ENCODE results near the gene METTL13. TPM values are rescaled to one million over a fixed set of nuclear protein-coding genes. Genes with fewer than 3 reads are reported as not detected.

Gene METTL13
- total and polyA plus RNA-seq, 4 donors: 10.4 to 28.4 (median 23.8) TPM

GRCh38 chr1:171769754-171770153 lies 11.7 kb upstream of the METTL13 start:
- ATAC-seq (ENCODE audit: insufficient read depth, low FRiP score) (no peak), DNase-seq (no peak)
- Histone ChIP-seq H3K9ac (ENCODE audit: insufficient read depth in 1 of 2, low read length in 2 of 2) (no peak overlapping the region), H3K27ac (ENCODE audit: low read depth in 1 of 2, low read length in 1 of 2) (no peak overlapping the region), H3K4me1 (ENCODE audit: control insufficient read depth in 5 of 5, insufficient read depth in 5 of 5, low read length in 5 of 5) (no peaks in the 10 kb centered on the region), H3K27me3 (ENCODE audit: control insufficient read depth in 3 of 3, insufficient read depth in 3 of 3, low read length in 2 of 3) (no peaks in the 10 kb centered on the region), H3K36me3 (ENCODE audit: control insufficient read depth in 4 of 4, insufficient read depth in 4 of 4, low read length in 4 of 4) (no peaks in the 10 kb centered on the region), H3K9me3 (ENCODE audit: control insufficient read depth in 4 of 4, insufficient read depth in 3 of 4, low read length in 3 of 4) (no peaks in the 10 kb centered on the region), H3K4me3 (no peak overlapping the region)
- 87 to 96% methylated on average over 1 of the region's 1 CpG for whole genome bisulfite sequencing, 2 donors
- no peak for TF ChIP-seq CTCF (IDR thresholded peaks at IDR 0.05; ENCODE audit: control extremely low read depth, extremely low read depth)

- Histone ChIP-seq H3K9ac (ENCODE audit: insufficient read depth in 1 of 2, low read length in 2 of 2) (no peak overlapping the region), H3K9me3 (ENCODE audit: control insufficient read depth in 4 of 4, insufficient read depth in 3 of 4, low read length in 3 of 4) (no peaks in the 10 kb centered on the region), H3K36me3 (ENCODE audit: control insufficient read depth in 4 of 4, insufficient read depth in 4 of 4, low read length in 4 of 4) (no peaks in the 10 kb centered on the region), H3K4me1 (ENCODE audit: control insufficient read depth in 5 of 5, insufficient read depth in 5 of 5, low read length in 5 of 5) (no peaks in the 10 kb centered on the region), H3K4me3 (no peak overlapping the region), H3K27me3 (ENCODE audit: control insufficient read depth in 3 of 3, insufficient read depth in 3 of 3, low read length in 2 of 3) (no peaks in the 10 kb centered on the region), H3K27ac (ENCODE audit: low read depth in 1 of 2, low read length in 1 of 2) (no peak overlapping the region)
- no peak for TF ChIP-seq CTCF (IDR thresholded peaks at IDR 0.05; ENCODE audit: control extremely low read depth, extremely low read depth)
- ATAC-seq (ENCODE audit: insufficient read depth, low FRiP score) (no peak), DNase-seq (no peak)
- 86 to 90% methylated on average over 2 of the region's 2 CpGs for WGBS, 2 donors
Measured at GRCh38 chr1:171772312-171772711, 9.1 kb upstream of the METTL13 start.

- H3K4me1 ChIP-seq (ENCODE audit: control insufficient read depth in 5 of 5, insufficient read depth in 5 of 5, low read length in 5 of 5): peaks cover 3 to 13% (median 5%) of the 10 kb centered on the region in 5 donors
- H3K9me3 ChIP-seq (ENCODE audit: control insufficient read depth in 4 of 4, insufficient read depth in 3 of 4, low read length in 3 of 4): no peaks in the 10 kb centered on the region
- ATAC-seq (ENCODE audit: insufficient read depth, low FRiP score): no peak
- H3K36me3 ChIP-seq (ENCODE audit: control insufficient read depth in 4 of 4, insufficient read depth in 4 of 4, low read length in 4 of 4): peaks cover under 1 to 15% (median 11%) of the 10 kb centered on the region in 4 donors
- peak overlapping the region; percentile 83 to 92 for H3K27ac ChIP-seq (ENCODE audit: low read depth in 1 of 2, low read length in 1 of 2)
- no peaks in the 10 kb centered on the region for H3K27me3 ChIP-seq (ENCODE audit: control insufficient read depth in 3 of 3, insufficient read depth in 3 of 3, low read length in 2 of 3)
- TF ChIP-seq CTCF (IDR thresholded peaks at IDR 0.05; ENCODE audit: control extremely low read depth, extremely low read depth): no peak
- H3K9ac ChIP-seq (ENCODE audit: insufficient read depth in 1 of 2, low read length in 2 of 2): peak overlapping the region in 1 of 2 donors; percentile 83
- no peak overlapping the region for H3K4me3 ChIP-seq
- 42 to 43% methylated on average over 11 of the region's 11 CpGs for WGBS, 2 donors
- DNase-seq: peak in 1 of 3 donors; percentile 25
Measured at GRCh38 chr1:171780583-171781175, 781 bp upstream of the METTL13 start.
